Gastrocnemius medialis (tissue), 4 donors: ENCODE data around the gene TTC39A. TPM values are rescaled to one million over a fixed set of nuclear protein-coding genes. Genes with fewer than 3 reads are reported as not detected.

Experiments used
- ATAC-seq, 2 donors: fragments of 150-250 bp; one replicate each; pipeline ENCODE4 v1.9.1; 2016
- DNase-seq, 2 donors: peaks; one replicate each; pipeline ENCODE4 v3.0.0-alpha.2; 2019
- H3K27ac ChIP-seq, 4 donors: fragments of 200-600 bp; sonication (generic); 1 replicate in 1 of 4; 2 replicates in 3 of 4; pipeline ENCODE4 v1.5.1; 2016 to 2018; ENCODE audit warnings: mild to moderate bottlenecking in 2 of 4, moderate library complexity in 1 of 4
- H3K27me3 ChIP-seq, 3 donors: fragments of 200-600 bp; sonication (generic) in 2 of 3; 1 replicate in 1 of 3; 2 replicates in 2 of 3; pipeline versions ENCODE4 v1.5.1 to v1.6.0; 2016 to 2019; ENCODE audit warnings: mild to moderate bottlenecking in 1 of 3, moderate library complexity in 1 of 3
- H3K36me3 ChIP-seq, 2 donors: fragments of 200-600 bp; sonication (generic) in 1 of 2; one replicate each; pipeline ENCODE4 v1.5.1; 2017 to 2018
- H3K4me1 ChIP-seq, 2 donors: fragments of 200-600 bp; sonication (generic) in 1 of 2; one replicate each; pipeline ENCODE4 v1.5.1; 2016 to 2017; ENCODE audit warnings: mild to moderate bottlenecking in 2 of 2
- H3K4me3 ChIP-seq, 4 donors: fragments of 200-600 bp; sonication (generic) in 3 of 4; 1 replicate in 1 of 4; 2 replicates in 3 of 4; pipeline ENCODE4 v1.5.1; 2016 to 2019; ENCODE audit warnings: mild to moderate bottlenecking in 2 of 4
- H3K9me3 ChIP-seq, 3 donors: fragments of 200-600 bp; sonication (generic) in 2 of 3; 1 replicate in 1 of 3; 2 replicates in 2 of 3; pipeline ENCODE4 v1.5.1; 2016 to 2019
- POLR2A ChIP-seq, 2 donors: fragments of 450-650 bp; IDR thresholded peaks; one replicate each; pipeline ENCODE4 v1.6.1; 2017; ENCODE audit warnings: antibody characterized with exemption in 2 of 2, mild to moderate bottlenecking in 2 of 2, moderate library complexity in 2 of 2
- in situ Hi-C, 4 donors: fragments of 200-750 bp; cut with MboI; loops; one replicate each; pipeline versions ENCODE4 v1.15.0 to v1.8.0; 2017; ENCODE audit warnings: low sequenced_read_pairs in 4 of 4
- intact Hi-C: fragments of 100-400 bp; cut with DNase I; formaldehyde crosslinking; loops from one replicate; pipeline ENCODE4 v1.15.1; 2023; ENCODE audit warnings: low total_unique reads
- total RNA-seq, 4 donors: library from RNA; depleted of rRNA; stranded (reverse); fragments of >200 nt; gene quantifications; one replicate each; pipeline versions ENCODE4 v1.1.0 to v1.2.3, GENCODE V29; 2016
- TF ChIP-seq, protein P1 (sequence below), 5 experiments: fragments of 450-650 bp in 3 of 5; fragments of 200-600 bp in 2 of 5; sonication (generic) in 2 of 5; IDR thresholded peaks in 4 of 5; conservative IDR thresholded peaks in 1 of 5; 1 replicate in 4 of 5; 2 replicates in 1 of 5; pipeline ENCODE4 v1.5.1; 2016 to 2019; ENCODE audit warnings: antibody characterized with exemption in 5 of 5, mild to moderate bottlenecking in 3 of 5, moderate library complexity in 3 of 5

The TTC39A gene
- total RNA-seq, 4 donors from 2014 or later = 4.1 to 13.1 (median 8.2) TPM

DNA sequence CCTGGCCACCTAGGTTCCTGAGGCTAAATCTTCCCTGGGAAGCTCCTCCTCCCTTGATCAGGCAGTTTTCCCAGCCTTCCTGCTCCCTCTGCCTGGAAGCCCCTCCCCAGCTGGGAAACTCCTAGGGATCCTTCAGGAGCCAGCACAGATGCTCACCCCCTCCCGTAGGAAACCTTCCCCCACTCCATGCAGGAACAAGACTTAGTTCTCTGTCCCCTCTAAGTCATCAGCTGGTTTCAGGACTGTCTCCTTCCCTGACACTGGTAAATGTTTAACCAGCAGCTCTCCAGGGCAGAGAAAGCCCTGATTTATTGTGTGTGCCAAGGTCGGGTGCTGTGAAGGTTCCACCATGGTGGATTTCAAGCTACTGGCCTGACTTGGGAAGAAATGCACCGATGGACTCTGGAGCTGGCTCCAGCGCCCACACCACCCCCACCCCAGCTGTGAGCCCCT, 25.0 kb downstream of the TTC39A start:
- no peak overlapping the region for H3K27ac ChIP-seq
- ATAC-seq = no peak
- intact Hi-C loops (no loop called here), in situ Hi-C loops (no loop called here)
- H3K27me3 ChIP-seq = no peaks in the 10 kb centered on the region
- DNase-seq = no peak
- no peak for TF ChIP-seq POLR2A (IDR thresholded peaks at IDR 0.05)
- TF ChIP-seq, protein P1, sequence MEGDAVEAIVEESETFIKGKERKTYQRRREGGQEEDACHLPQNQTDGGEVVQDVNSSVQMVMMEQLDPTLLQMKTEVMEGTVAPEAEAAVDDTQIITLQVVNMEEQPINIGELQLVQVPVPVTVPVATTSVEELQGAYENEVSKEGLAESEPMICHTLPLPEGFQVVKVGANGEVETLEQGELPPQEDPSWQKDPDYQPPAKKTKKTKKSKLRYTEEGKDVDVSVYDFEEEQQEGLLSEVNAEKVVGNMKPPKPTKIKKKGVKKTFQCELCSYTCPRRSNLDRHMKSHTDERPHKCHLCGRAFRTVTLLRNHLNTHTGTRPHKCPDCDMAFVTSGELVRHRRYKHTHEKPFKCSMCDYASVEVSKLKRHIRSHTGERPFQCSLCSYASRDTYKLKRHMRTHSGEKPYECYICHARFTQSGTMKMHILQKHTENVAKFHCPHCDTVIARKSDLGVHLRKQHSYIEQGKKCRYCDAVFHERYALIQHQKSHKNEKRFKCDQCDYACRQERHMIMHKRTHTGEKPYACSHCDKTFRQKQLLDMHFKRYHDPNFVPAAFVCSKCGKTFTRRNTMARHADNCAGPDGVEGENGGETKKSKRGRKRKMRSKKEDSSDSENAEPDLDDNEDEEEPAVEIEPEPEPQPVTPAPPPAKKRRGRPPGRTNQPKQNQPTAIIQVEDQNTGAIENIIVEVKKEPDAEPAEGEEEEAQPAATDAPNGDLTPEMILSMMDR (IDR thresholded peaks at IDR 0.05 in 4 of 5, conservative IDR thresholded peaks at IDR 0.05 in 1 of 5) = no peak
- H3K4me1 ChIP-seq = no peaks in the 10 kb centered on the region
- no peaks in the 10 kb centered on the region for H3K9me3 ChIP-seq
- no peaks in the 10 kb centered on the region for H3K36me3 ChIP-seq
- H3K4me3 ChIP-seq = no peak overlapping the region

DNA sequence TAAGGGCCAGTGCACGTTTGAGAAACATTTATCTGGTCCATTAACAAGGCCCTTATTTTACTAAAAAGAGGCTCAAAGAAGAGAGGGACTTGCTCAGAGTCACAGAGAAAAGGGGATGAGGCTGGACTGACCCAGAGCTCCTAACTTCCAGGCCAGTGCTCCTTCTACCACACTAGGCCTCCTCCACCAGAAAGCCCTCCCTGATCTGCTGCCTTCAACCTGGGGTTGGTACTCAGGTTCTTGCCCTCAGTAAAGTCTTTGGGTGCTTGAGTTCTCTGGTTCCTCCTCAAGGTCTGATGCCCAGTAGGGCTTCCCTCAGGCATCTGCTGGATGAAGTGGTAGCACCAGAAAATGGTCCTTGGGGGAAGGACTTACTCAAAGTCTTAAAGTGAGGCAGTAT, 26.0 kb downstream of the TTC39A start:
- H3K27me3 ChIP-seq = no peaks in the 10 kb centered on the region
- DNase-seq (no peak), ATAC-seq (no peak)
- no peaks in the 10 kb centered on the region for H3K9me3 ChIP-seq
- intact Hi-C loops = no loop called here
- H3K36me3 ChIP-seq = no peaks in the 10 kb centered on the region
- TF ChIP-seq, protein P1 (IDR thresholded peaks at IDR 0.05 in 4 of 5, conservative IDR thresholded peaks at IDR 0.05 in 1 of 5) = no peak
- no peak for TF ChIP-seq POLR2A (IDR thresholded peaks at IDR 0.05)
- in situ Hi-C loops = no loop called here
- H3K4me1 ChIP-seq = no peaks in the 10 kb centered on the region
- no peak overlapping the region for H3K4me3 ChIP-seq
- H3K27ac ChIP-seq = no peak overlapping the region

DNA sequence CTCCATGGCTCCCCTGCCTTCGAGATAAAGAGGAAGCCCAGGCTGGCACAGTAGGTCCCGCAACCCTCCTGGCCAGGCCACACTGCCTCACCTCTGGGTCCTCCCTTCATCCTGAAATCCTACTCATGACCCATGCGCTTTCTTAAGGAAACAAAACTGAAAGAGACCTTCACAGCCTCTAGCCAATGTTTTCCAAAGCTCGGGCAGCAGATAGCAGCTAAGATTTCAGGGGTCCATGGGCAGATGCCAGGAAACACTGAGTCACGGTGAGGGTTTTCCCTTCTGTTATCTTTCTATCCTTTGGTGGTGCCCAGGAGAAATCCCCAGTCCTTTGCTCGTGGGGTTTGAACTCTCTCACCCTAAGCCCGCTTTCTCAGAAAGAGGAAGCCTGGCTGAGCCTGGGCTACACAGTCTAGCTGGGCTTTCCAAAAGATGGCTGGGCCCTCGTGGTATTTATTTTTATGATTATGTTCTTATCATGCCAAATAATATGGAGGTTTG, 26.6 kb downstream of the TTC39A start:
- Histone ChIP-seq H3K9me3 (no peaks in the 10 kb centered on the region), H3K4me1 (no peaks in the 10 kb centered on the region), H3K27me3 (no peaks in the 10 kb centered on the region), H3K27ac (no peak overlapping the region), H3K4me3 (no peak overlapping the region), H3K36me3 (no peaks in the 10 kb centered on the region)
- intact Hi-C loops (no loop called here), in situ Hi-C loops (no loop called here)
- ATAC-seq (no peak), DNase-seq (no peak)
- TF ChIP-seq, protein P1 (IDR thresholded peaks at IDR 0.05 in 4 of 5, conservative IDR thresholded peaks at IDR 0.05 in 1 of 5) = no peak
- no peak for TF ChIP-seq POLR2A (IDR thresholded peaks at IDR 0.05)

DNA sequence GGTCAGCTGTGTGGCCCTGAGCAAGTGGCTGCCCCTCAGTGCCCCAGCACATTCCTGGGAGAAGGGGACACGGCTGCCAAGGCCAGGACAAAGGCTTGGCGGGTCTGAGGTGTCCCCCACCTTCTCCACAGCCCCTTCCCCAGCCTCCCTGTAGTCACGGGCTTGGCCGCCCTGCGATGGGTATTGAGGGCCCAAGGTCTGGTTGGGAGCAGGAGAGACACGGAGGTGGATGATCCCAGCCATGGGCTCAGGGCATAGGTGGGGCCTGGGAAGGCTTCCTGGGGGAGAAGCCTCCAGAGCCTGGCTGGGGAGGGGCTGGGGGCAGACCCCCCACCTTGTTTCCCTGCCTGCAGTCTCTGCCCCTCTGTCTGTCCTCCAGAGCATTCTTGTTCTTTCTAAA, 27.0 kb downstream of the TTC39A start:
- in situ Hi-C loops = no loop called here

More for the DNA sequence above, 27.0 kb downstream of the TTC39A start:
- no peak for DNase-seq
- ATAC-seq = no peak
- TF ChIP-seq, protein P1 (IDR thresholded peaks at IDR 0.05 in 4 of 5, conservative IDR thresholded peaks at IDR 0.05 in 1 of 5) = no peak
- TF ChIP-seq POLR2A (IDR thresholded peaks at IDR 0.05) = no peak
- intact Hi-C loops = no loop called here
- Histone ChIP-seq H3K9me3 (no peaks in the 10 kb centered on the region), H3K27ac (no peak overlapping the region), H3K4me3 (no peak overlapping the region), H3K4me1 (no peaks in the 10 kb centered on the region), H3K27me3 (no peaks in the 10 kb centered on the region), H3K36me3 (no peaks in the 10 kb centered on the region)
